Astrocyte (in vitro differentiated cells and primary cell): Measurements from ENCODE around the gene RNF39.

Experiments used
- CTCF ChIP-seq: IDR thresholded peaks from 2 replicates; pipeline ENCODE4 v1.5.1; 2011; ENCODE audit warnings: low read depth, mild to moderate bottlenecking, inconsistent platforms, low read length, moderate library complexity; ENCODE audit not compliant: insufficient read depth
- EZH2 ChIP-seq: IDR thresholded peaks from 2 replicates; pipeline ENCODE4 v1.6.1; 2012; ENCODE audit warnings: mild to moderate bottlenecking, low read length, inconsistent platforms; ENCODE audit not compliant: insufficient read depth

GRCh38 chr6:30100154-30100553 lies 24.6 kb upstream of the RNF39 start:
- TF ChIP-seq CTCF: no peak
- TF ChIP-seq EZH2: no peak
